GM12878 (cell line): Measurements from ENCODE around the gene IPMK.

Experiments used
- ATF3 ChIP-seq: IDR thresholded peaks from 2 replicates; pipeline ENCODE4 v1.6.1; 2011; ENCODE audit warnings: low read depth, mild to moderate bottlenecking, low read length, moderate library complexity, borderline replicate concordance; ENCODE audit errors: extremely low read depth
- CHD1 ChIP-seq: IDR thresholded peaks from 2 replicates; pipeline ENCODE4 v1.6.1; 2012; ENCODE audit warnings: low read depth, low read length, improper control_type of control experiment
- CHD4 ChIP-seq: fragments of 200-600 bp; sonication (generic); IDR thresholded peaks from 2 replicates; pipeline ENCODE4 v1.6.1; 2016; ENCODE audit warnings: mild to moderate bottlenecking
- CREB1 ChIP-seq: IDR thresholded peaks from 2 replicates; pipeline ENCODE4 v1.6.1; 2012; ENCODE audit warnings: low read depth, mild to moderate bottlenecking, inconsistent platforms
- CTCF ChIP-seq, 3 experiments: IDR thresholded peaks in 2 of 3; conservative IDR thresholded peaks in 1 of 3; 2 replicates each; pipeline ENCODE4 v1.5.1; 2011; ENCODE audit warnings: low read depth in 3 of 3, low read length in 3 of 3, mild to moderate bottlenecking in 3 of 3, control low read depth in 2 of 3, moderate library complexity in 2 of 3, inconsistent platforms in 1 of 3, mixed read lengths in 1 of 3; ENCODE audit not compliant: control insufficient read depth in 2 of 3, insufficient read depth in 1 of 3; ENCODE audit errors: extremely low read depth in 1 of 3
- GATAD2B ChIP-seq: fragments of 450-650 bp; conservative IDR thresholded peaks from 2 replicates; pipeline ENCODE4 v1.6.1; 2017; ENCODE audit warnings: low read depth, mild to moderate bottlenecking, moderate library complexity
- RFX5 ChIP-seq: IDR thresholded peaks from 2 replicates; pipeline ENCODE4 v1.6.1; 2011; ENCODE audit warnings: low read depth, low read length, improper control_type of control experiment
- TBL1XR1 ChIP-seq: IDR thresholded peaks from 2 replicates; pipeline ENCODE4 v1.6.1; 2012; ENCODE audit warnings: low read depth, low read length, improper control_type of control experiment
- YY1 ChIP-seq: IDR thresholded peaks from 2 replicates; pipeline ENCODE4 v1.6.1; 2011; ENCODE audit warnings: low read depth, mild to moderate bottlenecking, low read length

- TF ChIP-seq CTCF (IDR thresholded peaks at IDR 0.05 in 2 of 3, conservative IDR thresholded peaks at IDR 0.05 in 1 of 3; ENCODE audit: control insufficient read depth in 2 of 3, extremely low read depth in 1 of 3, insufficient read depth in 1 of 3, low read depth in 3 of 3, low read length in 3 of 3) (peak; percentile 47 to 64 (median 57); a peak in 5 of 6 replicates), RFX5 (no peak), TBL1XR1 (no peak), GATAD2B (no peak), CHD1 (no peak), CHD4 (no peak), YY1 (no peak), ATF3 (no peak), CREB1 (no peak)
Measured at GRCh38 chr10:58152673-58153263, 114.9 kb downstream of the IPMK start.
